Erythroblast (primary cell): ENCODE measurements around the gene FBXO28.

ENCODE experiments used
- GATA1 ChIP-seq: IDR thresholded peaks from 2 replicates; pipeline ENCODE4 v1.6.1; 2011; ENCODE audit warnings: low read depth, mild to moderate bottlenecking, control low read depth, low read length, moderate library complexity
- POLR2A ChIP-seq: IDR thresholded peaks from 2 replicates; pipeline ENCODE4 v1.6.1; 2011; ENCODE audit warnings: mild to moderate bottlenecking, low read length

DNA sequence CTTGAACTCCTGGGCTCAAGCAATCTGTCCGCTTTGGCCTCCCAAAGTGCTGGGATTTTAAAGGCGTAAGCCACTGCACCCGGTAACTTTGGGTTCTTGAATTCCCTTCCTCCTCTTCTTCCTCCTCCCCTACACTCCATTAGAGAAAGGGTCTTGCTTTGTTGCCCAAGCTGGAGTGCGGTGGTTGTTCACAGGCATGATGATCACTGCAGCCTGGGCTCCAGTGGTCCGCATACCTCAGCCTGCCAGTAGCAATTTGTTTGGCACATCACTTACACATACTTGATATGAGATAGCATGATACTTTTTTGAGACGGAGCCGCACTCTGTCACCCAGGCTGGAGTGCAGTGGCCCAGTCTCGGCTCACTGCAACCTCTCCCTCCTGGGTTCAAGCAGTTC, 71.3 kb downstream of the FBXO28 start:
- TF ChIP-seq GATA1, result no peak
- no peak for TF ChIP-seq POLR2A
